Psoas muscle (tissue), 8 donors: ENCODE results near the gene TTN. TPM values are rescaled to one million over a fixed set of nuclear protein-coding genes. Genes with fewer than 3 reads are reported as not detected.

Experiments used
- ATAC-seq, 4 donors: fragments of 200-7000 bp; cut with Tn5 transposase; one replicate each; pipeline ENCODE4 v1.9.1; 2020; ENCODE audit warnings: moderate library complexity in 3 of 4, mild to moderate bottlenecking in 2 of 4
- DNase-seq, 2 donors: peaks; one replicate each; pipeline ENCODE4 v3.0.0-alpha.2; 2020
- H3K27ac ChIP-seq: fragments of 200-600 bp; one replicate; pipeline ENCODE4 v1.8.0; 2022
- H3K27me3 ChIP-seq, 3 donors: fragments of 200-600 bp in 1 of 3; one replicate each; pipeline versions ENCODE4 v1.6.1 to v1.8.0; 2013 to 2022; ENCODE audit warnings: low read length in 2 of 3, mild to moderate bottlenecking in 2 of 3, moderate library complexity in 1 of 3; ENCODE audit not compliant: insufficient read depth in 3 of 3
- H3K36me3 ChIP-seq, 2 donors: fragments of 200-600 bp in 1 of 2; one replicate each; pipeline versions ENCODE4 v1.6.1 to v1.8.0; 2013 to 2022; ENCODE audit warnings: low read depth in 1 of 2, mild to moderate bottlenecking in 1 of 2, moderate library complexity in 1 of 2; ENCODE audit not compliant: insufficient read depth in 1 of 2
- H3K4me1 ChIP-seq: fragments of 200-600 bp; one replicate; pipeline ENCODE4 v1.8.0; 2022
- H3K4me3 ChIP-seq: fragments of 200-600 bp; one replicate; pipeline ENCODE4 v1.8.0; 2022; ENCODE audit warnings: mild to moderate bottlenecking
- H3K9me3 ChIP-seq: fragments of 200-600 bp; one replicate; pipeline ENCODE4 v1.8.0; 2022
- WGBS, 3 donors: extraction: QIAGEN DNeasy Blood & Tissue Kit; methylation state at CpG; one replicate each; pipeline versions ENCODE4 v1.1.6 to v1.1.7; 2013; 5-methylcytosine and 5-hydroxymethylcytosine counted together
- intact Hi-C, 2 donors: fragments of 100-400 bp; cut with DNase I; formaldehyde crosslinking; loops; one replicate each; pipeline versions ENCODE4 v1.11.0 to v1.14.2; 2022
- polyA plus RNA-seq, 3 donors: library from polyadenylated mRNA; stranded (reverse); fragments of 200-250 nt; gene quantifications; one replicate each; pipeline ENCODE4 v1.2.3, GENCODE V29; 2013
- total RNA-seq, 4 donors: library from RNA; stranded (reverse); fragmentation: NEBNext Ultra II Directional in 2 of 4; extraction: Animal tissue kit (Norgen Biotek cat#: 25700) in 2 of 4; gene quantifications; one replicate each; pipeline versions ENCODE4 v1.2.1 to v1.2.4, GENCODE V29; 2021 to 2023
- TF ChIP-seq, protein P1 (sequence below): fragments of 200-600 bp; IDR thresholded peaks from one replicate; pipeline ENCODE4 v1.8.0; 2022; ENCODE audit warnings: antibody characterized with exemption
- donor health status: healthy with polysubstance abuse.
- donor health status: DM: no; HTN: no; CAD: no; lungs with moderate emphysema.
- donor health status: Bipolar disorder and iron deficiency.
- donor health status: healthy.
- donor health status: DM: yes; HTN: yes; CAD: no.
- donor health status: DM: no; HTN: no; CAD: no.
- donor health status: DM: no; HTN: no; CAD: no.
- donor health status: DM: yes; HTN: yes; CAD: no.

TTN gene
- total and polyA plus RNA-seq, 7 donors, result 137 to 7,650 (median 4,462) TPM

DNA sequence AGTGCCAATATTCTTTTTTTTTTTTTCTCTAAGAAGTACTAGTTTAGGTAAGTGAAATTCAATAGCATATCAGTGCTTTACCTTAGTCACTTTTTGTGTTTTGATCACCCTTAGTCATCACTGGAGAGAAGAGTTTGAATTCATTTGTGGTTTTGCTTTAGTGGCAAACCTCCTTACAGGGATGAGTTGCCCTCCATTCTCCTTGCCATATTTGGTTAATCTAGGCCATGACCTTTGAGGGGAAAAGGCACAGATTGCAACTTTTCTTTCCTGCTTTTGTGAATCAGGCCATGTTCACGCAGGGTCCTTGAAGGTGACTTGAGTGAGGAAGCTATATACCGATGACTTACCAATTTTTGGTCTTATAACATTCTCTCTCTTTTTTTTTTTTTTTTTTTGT is 292.6 kb downstream of the TTN start:
- Histone ChIP-seq H3K27me3 (no peaks in the 10 kb centered on the region), H3K9me3 (no peaks in the 10 kb centered on the region), H3K36me3 (peaks cover 0 to 42% of the 10 kb centered on the region in 2 donors), H3K4me3 (no peak overlapping the region), H3K4me1 (no peaks in the 10 kb centered on the region), H3K27ac (no peak overlapping the region)
- intact Hi-C loops, result loop anchor here in 1 of 2 donors (5.0 kb wide), 1 partner anchor 32 kb away; the partner anchor contains the start of gene PLEKHA3
- ATAC-seq, result no peak
- TF ChIP-seq, protein P1, sequence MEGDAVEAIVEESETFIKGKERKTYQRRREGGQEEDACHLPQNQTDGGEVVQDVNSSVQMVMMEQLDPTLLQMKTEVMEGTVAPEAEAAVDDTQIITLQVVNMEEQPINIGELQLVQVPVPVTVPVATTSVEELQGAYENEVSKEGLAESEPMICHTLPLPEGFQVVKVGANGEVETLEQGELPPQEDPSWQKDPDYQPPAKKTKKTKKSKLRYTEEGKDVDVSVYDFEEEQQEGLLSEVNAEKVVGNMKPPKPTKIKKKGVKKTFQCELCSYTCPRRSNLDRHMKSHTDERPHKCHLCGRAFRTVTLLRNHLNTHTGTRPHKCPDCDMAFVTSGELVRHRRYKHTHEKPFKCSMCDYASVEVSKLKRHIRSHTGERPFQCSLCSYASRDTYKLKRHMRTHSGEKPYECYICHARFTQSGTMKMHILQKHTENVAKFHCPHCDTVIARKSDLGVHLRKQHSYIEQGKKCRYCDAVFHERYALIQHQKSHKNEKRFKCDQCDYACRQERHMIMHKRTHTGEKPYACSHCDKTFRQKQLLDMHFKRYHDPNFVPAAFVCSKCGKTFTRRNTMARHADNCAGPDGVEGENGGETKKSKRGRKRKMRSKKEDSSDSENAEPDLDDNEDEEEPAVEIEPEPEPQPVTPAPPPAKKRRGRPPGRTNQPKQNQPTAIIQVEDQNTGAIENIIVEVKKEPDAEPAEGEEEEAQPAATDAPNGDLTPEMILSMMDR, result no peak
- DNase-seq, result no peak
- 98 to 100% (median 99%) methylated on average over 2 of the region's 2 CpGs for WGBS, 3 donors

DNA sequence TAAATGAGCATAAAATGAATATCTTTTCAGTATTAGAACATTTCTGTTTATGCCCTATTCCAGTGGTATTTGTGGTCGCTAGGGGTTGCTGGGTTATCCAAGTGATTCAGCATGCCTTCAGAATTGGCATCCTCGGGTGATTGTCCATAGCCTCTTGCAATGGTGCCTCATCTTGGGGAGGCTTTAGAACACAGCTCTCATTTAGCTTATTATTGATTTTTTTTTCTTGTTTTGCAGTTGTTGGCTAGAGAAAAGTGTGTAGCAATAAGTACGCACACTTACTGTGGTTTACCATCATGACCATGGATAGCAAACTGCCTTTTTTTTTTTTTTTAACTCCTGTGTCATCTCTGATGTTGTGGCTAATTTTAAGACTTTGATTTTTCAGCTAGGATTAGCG is 293.3 kb downstream of the TTN start:
- Histone ChIP-seq H3K4me3 (no peak overlapping the region), H3K36me3 (peaks cover 0 to 45% of the 10 kb centered on the region in 2 donors), H3K4me1 (no peaks in the 10 kb centered on the region), H3K27ac (no peak overlapping the region), H3K27me3 (no peaks in the 10 kb centered on the region), H3K9me3 (no peaks in the 10 kb centered on the region)
- DNase-seq (no peak), ATAC-seq (no peak)
- TF ChIP-seq, protein P1, result no peak
- 94 to 99% (median 97%) methylated on average over 4 of the region's 4 CpGs for WGBS, 3 donors
- intact Hi-C loops, result no loop called here

DNA sequence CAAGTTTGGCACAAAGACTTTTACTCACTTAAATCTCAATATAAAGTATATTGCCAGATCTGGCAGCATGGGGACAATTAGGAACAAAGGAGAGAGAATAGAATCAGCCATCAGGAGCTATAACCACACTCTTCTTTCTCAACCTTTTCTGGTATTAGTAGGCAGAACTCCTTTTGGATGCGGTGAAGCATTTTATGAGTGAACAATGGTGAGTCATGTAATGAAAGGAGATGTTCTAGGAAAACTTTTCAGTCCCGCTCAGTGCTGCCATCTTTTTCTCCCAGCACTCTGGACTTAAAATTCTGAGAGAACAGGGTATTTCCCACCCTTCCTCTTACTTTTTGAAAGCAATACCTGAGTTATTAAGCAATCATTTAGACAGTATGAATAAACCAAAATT is 294.7 kb downstream of the TTN start:
- ATAC-seq (no peak), DNase-seq (no peak)
- H3K27me3 ChIP-seq, result no peaks in the 10 kb centered on the region
- no peak overlapping the region for H3K4me3 ChIP-seq
- TF ChIP-seq, protein P1, result no peak
- H3K36me3 ChIP-seq, result peaks cover 0 to 32% of the 10 kb centered on the region in 2 donors
- no peak overlapping the region for H3K27ac ChIP-seq
- no peaks in the 10 kb centered on the region for H3K4me1 ChIP-seq
- no peaks in the 10 kb centered on the region for H3K9me3 ChIP-seq
- intact Hi-C loops, result no loop called here
- WGBS, 3 donors, result 96 to 100% (median 97%) methylated on average over 2 of the region's 2 CpGs

DNA sequence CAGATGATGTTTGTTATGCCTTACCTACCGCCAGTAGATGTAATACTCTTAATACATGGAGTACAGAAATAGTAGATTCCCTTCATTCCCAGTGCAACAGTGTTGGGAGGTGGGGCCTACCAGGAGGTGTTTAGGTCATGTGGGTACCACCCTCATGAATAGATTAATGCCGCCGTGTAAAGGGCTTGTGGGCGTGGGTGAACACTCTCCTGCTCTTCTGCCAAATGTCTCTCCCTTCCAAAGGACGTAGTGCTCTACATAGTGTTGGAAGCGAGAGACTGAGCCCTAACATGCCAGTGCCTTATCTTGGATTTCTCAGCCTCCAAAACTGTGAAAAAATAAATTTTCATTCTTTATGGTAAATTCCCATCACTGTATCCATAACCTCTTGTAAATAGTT is 296.8 kb downstream of the TTN start:
- ATAC-seq (no peak), DNase-seq (no peak)
- peaks cover 0 to 46% of the 10 kb centered on the region in 2 donors for H3K36me3 ChIP-seq
- H3K9me3 ChIP-seq, result no peaks in the 10 kb centered on the region
- TF ChIP-seq, protein P1, result no peak
- no peak overlapping the region for H3K4me3 ChIP-seq
- 80 to 91% (median 83%) methylated on average over 6 of the region's 6 CpGs for WGBS, 3 donors
- no peaks in the 10 kb centered on the region for H3K4me1 ChIP-seq
- no peak overlapping the region for H3K27ac ChIP-seq
- H3K27me3 ChIP-seq, result no peaks in the 10 kb centered on the region
- intact Hi-C loops, result no loop called here

DNA sequence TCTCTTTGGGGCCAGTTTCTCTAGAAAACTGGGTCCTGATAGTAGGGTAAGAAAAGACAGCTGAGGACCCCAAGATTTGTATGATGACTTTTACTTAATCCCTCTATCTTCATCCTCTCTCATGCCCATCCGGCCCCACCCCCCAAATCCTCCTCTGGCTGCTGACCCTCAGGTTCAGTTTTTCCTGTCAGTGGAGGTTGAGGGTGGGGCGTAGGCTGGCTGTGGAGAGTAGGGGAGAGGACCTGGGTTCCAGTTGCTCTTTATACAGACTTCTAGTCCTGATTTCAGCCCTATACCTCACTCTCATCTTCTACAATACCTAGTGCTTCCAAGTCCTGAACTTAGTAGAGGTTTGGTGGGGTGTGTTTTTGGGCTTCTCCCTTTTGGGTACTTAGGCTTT is 298.6 kb downstream of the TTN start:
- H3K36me3 ChIP-seq, result peaks cover 0 to 64% of the 10 kb centered on the region in 2 donors
- TF ChIP-seq, protein P1, result no peak
- intact Hi-C loops, result no loop called here

More for the DNA sequence above, 298.6 kb downstream of the TTN start:
- no peaks in the 10 kb centered on the region for H3K27me3 ChIP-seq
- DNase-seq (no peak), ATAC-seq (no peak)
- 94 to 100% (median 95%) methylated on average over 2 of the region's 2 CpGs for WGBS, 3 donors
- H3K27ac ChIP-seq, result no peak overlapping the region
- no peak overlapping the region for H3K4me3 ChIP-seq
- H3K4me1 ChIP-seq, result no peaks in the 10 kb centered on the region
- no peaks in the 10 kb centered on the region for H3K9me3 ChIP-seq
